Activated CD4-positive, alpha-beta T cell treated with anti-CD3 and anti-CD28 coated beads, Interleukin-2, Interleukin-6, amounts not matched to agents 100 ng/mL and 50 ng/mL, durations not matched to agents 16 hours and 8 hours (primary cell): Measurements from ENCODE around the gene GRIN3A.
"Not testable (repeated sequence)": the region's sequence is repeated elsewhere in the genome, so short reads cannot be mapped to it uniquely, and the experiment has no call there.

Experiments used
- DNase-seq: peaks from one replicate; pipeline ENCODE4 v3.0.0-alpha.2; 2020

GRIN3A gene

GRCh38 chr9:101572316-101572715 is 166.1 kb downstream of the GRIN3A start:
- DNase-seq: no peak

- no peak for DNase-seq
These were observed 167.3 kb downstream of the GRIN3A start for GRCh38 chr9:101571114-101571513.

- DNase-seq: no peak
These were observed 168.5 kb downstream of the GRIN3A start for GRCh38 chr9:101569741-101570501.

- no peak for DNase-seq
These were observed 170.6 kb downstream of the GRIN3A start for GRCh38 chr9:101567725-101568350.

- DNase-seq: peak; percentile 59
These were observed 171.3 kb downstream of the GRIN3A start for GRCh38 chr9:101566904-101567724.

GRCh38 chr9:101564252-101564651 is 174.2 kb downstream of the GRIN3A start:
- no peak for DNase-seq

GRCh38 chr9:101562966-101563365 is 175.5 kb downstream of the GRIN3A start:
- no peak for DNase-seq

- DNase-seq: no peak
These were observed 176.7 kb downstream of the GRIN3A start for GRCh38 chr9:101561740-101562139.

- DNase-seq: not testable (repeated sequence)
These were observed 188.9 kb downstream of the GRIN3A start for GRCh38 chr9:101549472-101550098.

GRCh38 chr9:101543098-101543735 is 195.2 kb downstream of the GRIN3A start:
- no peak for DNase-seq

- no peak for DNase-seq
These were observed 198.4 kb downstream of the GRIN3A start for GRCh38 chr9:101540069-101540468.

- DNase-seq: no peak
These were observed 201.5 kb downstream of the GRIN3A start for GRCh38 chr9:101536938-101537337.

- no peak for DNase-seq
These were observed 202.1 kb downstream of the GRIN3A start for GRCh38 chr9:101536351-101536750.

- DNase-seq: peak; percentile 98
These were observed 204.9 kb downstream of the GRIN3A start, which contains the start of gene RNF20 for GRCh38 chr9:101533334-101534204. Gene RNF20, plus strand, starts transcription at chr9:101533853. Its CDS starts 1,571 bp downstream, at chr9:101535424.

GRCh38 chr9:101530076-101530711 is 208.3 kb downstream of the GRIN3A start:
- peak; percentile 85 for DNase-seq

GRCh38 chr9:101528015-101528414 is 210.4 kb downstream of the GRIN3A start:
- no peak for DNase-seq

- DNase-seq: no peak
These were observed 211.4 kb downstream of the GRIN3A start for GRCh38 chr9:101527066-101527465.

- no peak for DNase-seq
These were observed 214.1 kb downstream of the GRIN3A start for GRCh38 chr9:101524371-101524770.
